AG04449 (cell line): ENCODE data around the gene PALLD.

Source experiments
- CTCF ChIA-PET: fragments of 350-600 bp; formaldehyde crosslinking; extraction: SDS; loops from one replicate; lab custom pipeline; 2021; ENCODE audit warnings: antibody characterized with exemption; lab: Yijun Ruan, JAX
- POLR2A ChIA-PET: fragments of 400-600, 350-600 bp; formaldehyde crosslinking; extraction: SDS; loops from one replicate; lab custom pipeline; 2020; ENCODE audit warnings: antibody characterized with exemption, inconsistent platforms; lab: Yijun Ruan, JAX
- DNase-seq: peaks from one replicate; pipeline ENCODE4 v3.0.0-alpha.2; 2010; ENCODE audit warnings: low read depth, low spot score
- H3K4me3 ChIP-seq: 2 replicates; pipeline ENCODE4 v1.5.1; 2011; ENCODE audit warnings: low read depth, mild to moderate bottlenecking, control low read depth, low read length
- CTCF ChIP-seq: IDR thresholded peaks from one replicate; pipeline ENCODE4 v1.5.1; 2011; ENCODE audit warnings: mild to moderate bottlenecking, moderate library complexity, low read length, control low read depth, inconsistent platforms; ENCODE audit not compliant: insufficient read depth; ENCODE audit errors: missing control alignments

The PALLD gene

GRCh38 chr4:168849030-168849675, 352.3 kb downstream of the PALLD start:
- no peak for TF ChIP-seq CTCF
- DNase-seq = no peak
- no peak overlapping the region for H3K4me3 ChIP-seq
- CTCF ChIA-PET = interaction anchor here (1.3 to 2.0 kb wide), 5 partner anchors 13 to 240 kb away, joined by 3 to 6 read pairs (median 5); no protein-coding TSS in a partner anchor
- POLR2A ChIA-PET = interaction anchor here (0.7 to 1.3 kb wide), 3 partner anchors 13 to 80 kb away, joined by 3 read pairs; no protein-coding TSS in a partner anchor

DNA sequence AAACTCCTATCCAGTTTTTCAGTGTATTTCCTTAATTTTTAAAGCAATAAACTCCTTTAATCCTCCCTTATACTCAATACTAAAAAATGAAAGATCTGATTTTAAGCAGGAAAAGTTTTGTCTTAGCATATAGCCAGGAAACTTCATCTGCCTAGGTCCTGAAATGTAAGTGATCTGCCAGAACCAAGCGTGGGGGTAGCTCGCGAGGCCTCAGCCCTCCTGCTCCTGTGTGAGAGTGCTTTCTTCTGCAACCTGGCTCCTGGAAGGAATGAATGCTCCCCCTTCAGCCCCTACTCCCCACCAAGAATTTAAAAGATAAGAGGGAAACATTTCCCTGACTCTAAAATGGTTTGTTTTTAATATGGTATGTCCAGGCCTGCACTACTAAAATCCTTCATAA, 353.1 kb downstream of the PALLD start:
- no peak for DNase-seq
- POLR2A ChIA-PET = no interaction called here
- CTCF ChIA-PET = interaction anchor here (2.0 kb wide), 1 partner anchor 14 kb away, joined by 5 read pairs; no protein-coding TSS in a partner anchor
- no peak overlapping the region for H3K4me3 ChIP-seq
- TF ChIP-seq CTCF = no peak

DNA sequence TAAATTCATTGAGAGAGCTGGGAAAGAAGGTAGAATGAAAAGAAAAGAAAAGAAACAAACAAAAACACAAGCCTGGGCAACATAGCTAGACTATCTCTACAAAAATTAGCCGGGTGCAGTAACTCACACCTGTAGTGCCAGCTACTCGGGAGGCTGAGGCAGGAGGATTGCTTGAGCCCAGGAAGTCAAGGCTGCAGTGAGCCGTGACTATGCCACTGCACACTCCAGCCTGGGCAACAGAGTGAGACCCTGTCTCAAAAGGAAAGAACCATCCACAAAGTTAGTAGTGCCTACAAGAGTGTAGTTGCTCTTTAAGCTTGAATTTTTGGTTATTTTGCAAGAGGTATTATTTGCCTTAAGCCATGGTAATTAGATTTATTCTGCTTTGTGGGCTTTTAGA, 355.5 kb downstream of the PALLD start:
- DNase-seq = no peak
- POLR2A ChIA-PET = no interaction called here
- no peak for TF ChIP-seq CTCF
- CTCF ChIA-PET = interaction anchor here (1.0 to 2.0 kb wide), 4 partner anchors 9 to 142 kb away, joined by 3 to 6 read pairs (median 4); no protein-coding TSS in a partner anchor
- no peak overlapping the region for H3K4me3 ChIP-seq

DNA sequence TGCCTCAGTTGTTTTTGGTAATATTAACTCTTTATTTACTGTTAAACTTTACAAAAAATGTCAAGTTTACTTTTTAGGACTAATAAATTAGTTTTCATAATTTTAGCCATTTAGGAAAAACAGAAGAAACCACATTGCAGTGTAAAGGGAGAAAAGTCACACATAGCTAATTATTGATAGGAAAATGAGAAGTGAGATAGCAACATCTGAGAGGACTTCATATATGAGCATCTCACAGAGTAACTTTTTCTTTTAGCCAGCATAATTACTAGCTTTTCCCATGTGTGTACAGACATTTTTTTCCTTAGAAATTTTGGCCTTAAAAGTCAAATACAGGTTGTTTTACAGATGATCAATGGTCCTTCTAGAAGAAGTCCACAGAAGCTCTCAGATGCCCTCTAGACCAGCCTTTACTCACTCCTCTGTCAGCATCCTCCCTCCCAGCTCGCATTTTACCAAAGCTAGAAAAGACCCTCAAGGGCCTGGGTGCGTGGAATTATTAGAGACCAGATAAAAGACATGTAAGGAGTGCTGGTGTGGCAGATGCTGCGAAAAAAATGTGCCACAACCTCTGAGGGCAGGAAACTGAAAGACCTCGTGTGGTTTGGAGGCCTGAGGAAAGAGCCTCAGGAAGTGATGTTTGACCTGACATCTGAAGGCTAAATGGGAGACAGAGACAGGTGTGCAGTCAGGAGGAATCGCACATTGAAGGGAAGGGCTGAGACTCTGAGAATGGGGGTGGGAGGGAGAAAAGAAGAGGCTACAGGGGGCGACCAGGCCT, 356.3 kb downstream of the PALLD start:
- H3K4me3 ChIP-seq = no peak overlapping the region
- ChIA-PET POLR2A (interaction anchor here (3.4 kb wide), 1 partner anchor 21 kb away, joined by 25 read pairs; no protein-coding TSS in a partner anchor), CTCF (interaction anchor here (1.0 to 2.0 kb wide), 4 partner anchors 10 to 143 kb away, joined by 3 to 6 read pairs (median 4); no protein-coding TSS in a partner anchor)
- no peak for TF ChIP-seq CTCF
- no peak for DNase-seq

DNA sequence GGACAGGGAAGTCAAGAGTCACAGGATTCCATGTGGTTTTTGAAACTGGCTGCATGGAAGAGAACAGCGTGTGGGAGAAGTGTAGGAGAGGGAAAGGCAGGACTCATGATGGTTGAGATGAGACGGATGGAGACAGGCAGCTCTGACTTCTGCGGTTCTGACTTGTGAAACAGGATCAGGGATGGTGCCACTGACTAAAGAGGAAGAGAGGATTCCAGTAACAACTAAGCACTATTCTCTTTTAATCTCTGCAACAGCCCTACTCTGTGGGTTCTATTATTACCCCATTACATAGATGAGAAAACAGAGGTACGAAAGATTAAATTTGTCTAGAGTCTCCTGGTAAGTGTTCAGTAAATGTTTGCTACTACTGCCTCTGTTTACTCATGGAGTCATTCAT, 356.9 kb downstream of the PALLD start:
- no peak for TF ChIP-seq CTCF
- H3K4me3 ChIP-seq = no peak overlapping the region
- ChIA-PET CTCF (interaction anchor here (0.9 to 1.1 kb wide), 2 partner anchors 15 to 69 kb away, joined by 4 to 5 read pairs; no protein-coding TSS in a partner anchor), POLR2A (interaction anchor here (1.0 to 3.4 kb wide), 2 partner anchors 21 to 32 kb away, joined by 3 to 25 read pairs; no protein-coding TSS in a partner anchor)
- DNase-seq = no peak
